Mucosa of descending colon (tissue), 3 donors: ENCODE measurements around the gene PTPRN2. TPM values are rescaled to one million over a fixed set of nuclear protein-coding genes. Genes with fewer than 3 reads are reported as not detected.

Experiments used
- ATAC-seq: fragments of 200-7000 bp; cut with Tn5 transposase; one replicate; pipeline ENCODE4 v1.9.1; 2020; ENCODE audit warnings: mild to moderate bottlenecking, moderate library complexity
- DNase-seq, 3 donors: peaks; one replicate each; pipeline ENCODE4 v3.0.0-alpha.2; 2020
- H3K36me3 ChIP-seq: fragments of 200-600 bp; one replicate; pipeline ENCODE4 v1.8.0; 2021; ENCODE audit warnings: low read depth, mild to moderate bottlenecking
- H3K4me1 ChIP-seq: fragments of 200-600 bp; one replicate; pipeline ENCODE4 v1.8.0; 2021; ENCODE audit warnings: low read depth, mild to moderate bottlenecking
- H3K4me3 ChIP-seq: fragments of 200-600 bp; one replicate; pipeline ENCODE4 v1.8.0; 2021; ENCODE audit warnings: mild to moderate bottlenecking
- H3K9me3 ChIP-seq: fragments of 200-600 bp; one replicate; pipeline ENCODE4 v1.8.0; 2021; ENCODE audit warnings: mild to moderate bottlenecking
- CTCF ChIP-seq: fragments of 200-600 bp; IDR thresholded peaks from one replicate; pipeline ENCODE4 v1.8.0; 2022; ENCODE audit warnings: antibody characterized with exemption, mild to moderate bottlenecking
- intact Hi-C, 2 donors: fragments of 100-400 bp; cut with DNase I in 1 of 2; cut with micrococcal nuclease in 1 of 2; formaldehyde crosslinking; loops; one replicate each; pipeline versions ENCODE4 v1.11.0 to v1.11.1; 2022; cut with DNase I, micrococcal nuclease
- total RNA-seq, 3 donors: library from RNA; stranded (reverse); fragmentation: NEBNext Ultra II Directional in 2 of 3; extraction: Animal tissue kit (Norgen Biotek cat#: 25700) in 2 of 3; gene quantifications; one replicate each; pipeline versions ENCODE4 v1.2.1 to v1.2.4, GENCODE V29; 2021 to 2023
- donor health status: DM: no; HTN: no; CAD: no; lungs with moderate emphysema.
- donor health status: DM: no; HTN: no; CAD: no.
- donor health status: DM: no; HTN: yes; CAD: no.

Gene PTPRN2
- total RNA-seq, 3 donors from 2014 or later, result 12.5 to 28.0 (median 26.2) TPM

GRCh38 chr7:158499082-158499455 is 88.6 kb downstream of the PTPRN2 start:
- H3K9me3 ChIP-seq, result no peaks in the 10 kb centered on the region
- intact Hi-C loops, result no loop called here
- H3K4me3 ChIP-seq, result no peak overlapping the region
- TF ChIP-seq CTCF, result no peak
- DNase-seq, result no peak
- H3K36me3 ChIP-seq, result no peaks in the 10 kb centered on the region
- ATAC-seq, result no peak
- H3K4me1 ChIP-seq, result peaks cover 6% of the 10 kb centered on the region

GRCh38 chr7:158498443-158499081 is 89.1 kb downstream of the PTPRN2 start:
- TF ChIP-seq CTCF, result no peak
- DNase-seq (peak in 1 of 3 donors; percentile 17), ATAC-seq (peak; percentile 82)
- H3K4me1 ChIP-seq, result peaks cover 6% of the 10 kb centered on the region
- intact Hi-C loops, result no loop called here
- H3K36me3 ChIP-seq, result no peaks in the 10 kb centered on the region
- no peak overlapping the region for H3K4me3 ChIP-seq
- H3K9me3 ChIP-seq, result no peaks in the 10 kb centered on the region

- H3K36me3 ChIP-seq, result no peaks in the 10 kb centered on the region
- H3K4me1 ChIP-seq, result peaks cover 6% of the 10 kb centered on the region
- DNase-seq (no peak), ATAC-seq (no peak)
- no peak for TF ChIP-seq CTCF
- no peak overlapping the region for H3K4me3 ChIP-seq
- intact Hi-C loops, result no loop called here
- H3K9me3 ChIP-seq, result no peaks in the 10 kb centered on the region
Measured at GRCh38 chr7:158497627-158498026, 90.0 kb downstream of the PTPRN2 start.

GRCh38 chr7:158495786-158496185 is 91.8 kb downstream of the PTPRN2 start:
- TF ChIP-seq CTCF, result no peak
- H3K9me3 ChIP-seq, result no peaks in the 10 kb centered on the region
- intact Hi-C loops, result no loop called here
- DNase-seq, result no peak
- no peak overlapping the region for H3K4me3 ChIP-seq
- ATAC-seq, result peak; percentile 67
- peaks cover 6% of the 10 kb centered on the region for H3K4me1 ChIP-seq
- no peaks in the 10 kb centered on the region for H3K36me3 ChIP-seq

GRCh38 chr7:158495216-158495615 is 92.4 kb downstream of the PTPRN2 start:
- Histone ChIP-seq H3K4me1 (peaks cover 6% of the 10 kb centered on the region), H3K36me3 (no peaks in the 10 kb centered on the region), H3K9me3 (no peaks in the 10 kb centered on the region), H3K4me3 (no peak overlapping the region)
- DNase-seq (no peak), ATAC-seq (no peak)
- no peak for TF ChIP-seq CTCF
- intact Hi-C loops, result no loop called here

- H3K36me3 ChIP-seq, result no peaks in the 10 kb centered on the region
- H3K9me3 ChIP-seq, result no peaks in the 10 kb centered on the region
- no peak overlapping the region for H3K4me3 ChIP-seq
- ATAC-seq (no peak), DNase-seq (no peak)
- intact Hi-C loops, result no loop called here
- no peak for TF ChIP-seq CTCF
- H3K4me1 ChIP-seq, result peaks cover 6% of the 10 kb centered on the region
Measured at GRCh38 chr7:158494643-158495042, 93.0 kb downstream of the PTPRN2 start.
